Activated CD4-positive, alpha-beta T cell treated with anti-CD3 and anti-CD28 coated beads, Interleukin-2, amount 10 ng/mL, durations not matched to agents 24 days and 14 days (primary cell): ENCODE results near the gene CCDC92. TPM values are rescaled to one million over a fixed set of nuclear protein-coding genes. Genes with fewer than 3 reads are reported as not detected.

Source experiments
- DNase-seq: peaks from one replicate; pipeline ENCODE4 v3.0.0; 2022
- H3K27ac Mint-ChIP-seq: one replicate; pipeline ENCODE4 v1.8.0; 2022; ENCODE audit warnings: mild to moderate bottlenecking, mixed read lengths
- H3K27me3 Mint-ChIP-seq: one replicate; pipeline ENCODE4 v1.8.0; 2022; ENCODE audit warnings: mixed read lengths
- H3K36me3 Mint-ChIP-seq: one replicate; pipeline ENCODE4 v1.8.0; 2022; ENCODE audit warnings: low read depth, mild to moderate bottlenecking, mixed read lengths
- H3K4me1 Mint-ChIP-seq: one replicate; pipeline ENCODE4 v1.8.0; 2021; ENCODE audit warnings: mixed read lengths
- H3K4me3 Mint-ChIP-seq: one replicate; pipeline ENCODE4 v1.8.0; 2022; ENCODE audit warnings: mild to moderate bottlenecking, moderate library complexity, mixed read lengths
- H3K9me3 Mint-ChIP-seq: one replicate; pipeline ENCODE4 v1.8.0; 2021; ENCODE audit warnings: mixed read lengths
- intact Hi-C: fragments of 100-400 bp; cut with micrococcal nuclease; formaldehyde crosslinking; loops from one replicate; pipeline ENCODE4 v1.15.1; 2023
- total RNA-seq: library from RNA; stranded (reverse); gene quantifications from 2 replicates; pipeline ENCODE4 v1.2.3, GENCODE V29; 2022

CCDC92 gene
- total RNA-seq, result 7.3 and 7.5 TPM in 2 replicates

DNA sequence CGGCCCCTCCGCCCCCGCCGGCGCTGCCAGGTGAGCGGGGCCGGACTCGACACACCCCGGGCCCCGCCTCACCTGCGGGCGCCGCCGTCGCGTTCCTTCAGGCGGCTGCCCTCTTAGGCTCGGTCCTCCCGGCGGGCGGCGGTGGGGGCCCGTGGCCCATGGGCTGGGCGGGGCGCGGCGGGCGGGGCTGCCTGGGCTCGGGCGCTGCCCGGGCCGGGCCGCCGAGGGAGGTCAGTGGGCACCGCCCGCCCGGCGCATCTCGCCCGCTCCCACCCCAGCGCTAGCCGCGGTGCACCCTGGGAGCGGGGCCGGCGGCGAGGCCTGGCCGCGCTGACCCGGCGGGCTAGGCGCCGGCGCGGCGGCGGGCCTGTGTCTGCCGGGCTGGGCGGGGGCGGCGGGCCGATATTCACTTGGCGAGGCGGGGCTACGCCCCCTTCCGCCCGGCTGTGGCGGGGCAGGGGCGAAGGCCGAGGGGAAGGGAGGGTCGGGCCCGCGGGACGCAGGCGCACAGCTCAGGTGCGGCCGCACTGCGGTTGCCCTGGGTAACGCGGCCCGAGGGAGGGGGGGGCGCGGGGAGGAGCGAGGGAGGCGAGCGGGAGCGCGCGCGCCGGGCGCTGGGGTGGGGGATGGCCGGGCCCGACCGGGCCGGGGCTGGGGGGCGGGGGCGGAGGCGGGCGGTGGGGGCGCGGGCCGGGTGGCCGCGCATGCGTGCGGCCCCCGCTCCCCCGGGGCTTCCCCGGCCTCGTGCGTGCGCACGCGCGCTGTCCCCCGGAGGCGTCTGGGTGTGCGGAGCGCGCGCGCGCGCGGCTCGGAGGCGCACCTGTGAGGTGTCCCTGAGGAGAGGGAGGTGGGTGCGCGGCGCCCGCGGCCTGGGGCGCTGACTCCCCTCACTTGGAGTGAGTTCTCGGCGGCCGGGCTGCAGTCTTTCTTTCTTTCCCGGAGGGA is at the start of gene CCDC92, which contains the start of gene ZNF664:
Gene CCDC92 (minus strand): TSS at position 375 of the 945 bp plus-strand sequence. CDS start 28,526 bp downstream, outside the sequence.
Gene ZNF664 (plus strand): TSS at position 759 of the 945 bp plus-strand sequence. CDS start 38,930 bp downstream, outside the sequence.
- Mint-ChIP-seq H3K4me1 (peaks cover 32% of the 10 kb centered on the region), H3K36me3 (peaks cover 22% of the 10 kb centered on the region), H3K27ac (peak within 1 kb of the TSS; percentile 88), H3K4me3 (peak within 1 kb of the TSS; percentile 92), H3K27me3 (peaks cover 7% of the 10 kb centered on the region), H3K9me3 (no peaks in the 10 kb centered on the region)
- peak; percentile 98 for DNase-seq
- intact Hi-C loops, result loop anchor here (5.0 kb wide), 2 partner anchors 35 to 440 kb away; partner anchors contain the start of gene RILPL1

- intact Hi-C loops, result no loop called here
- Mint-ChIP-seq H3K9me3 (no peaks in the 10 kb centered on the region), H3K27ac (no peak overlapping the region)
Observed at GRCh38 chr12:124022161-124022560, 49.5 kb upstream of the CCDC92 start.

DNA sequence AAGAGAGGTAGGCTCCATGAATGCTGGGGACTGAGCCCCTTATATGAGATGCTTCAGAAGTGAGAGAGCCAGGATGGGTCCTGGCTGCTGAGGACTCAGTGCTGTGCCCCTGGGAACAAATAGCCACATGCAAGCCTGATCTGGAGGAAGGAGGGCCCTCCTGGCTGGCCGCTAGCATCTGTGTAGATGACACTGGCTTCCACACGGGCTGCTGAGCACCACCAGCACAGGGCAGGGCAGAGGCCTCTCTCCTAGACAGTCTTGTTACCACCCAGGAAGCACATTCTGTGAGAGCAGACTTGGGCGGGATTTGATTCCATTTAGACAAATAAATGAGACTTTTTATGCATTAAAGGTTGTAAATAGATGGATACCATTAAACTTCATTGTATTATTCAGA is 48.4 kb upstream of the CCDC92 start:
- H3K4me1 Mint-ChIP-seq, result no peaks in the 10 kb centered on the region
- DNase-seq, result no peak
- H3K36me3 Mint-ChIP-seq, result no peaks in the 10 kb centered on the region
- no peak overlapping the region for H3K27ac Mint-ChIP-seq
- H3K27me3 Mint-ChIP-seq, result no peaks in the 10 kb centered on the region
- intact Hi-C loops, result no loop called here
- H3K9me3 Mint-ChIP-seq, result no peaks in the 10 kb centered on the region
- no peak overlapping the region for H3K4me3 Mint-ChIP-seq

More at GRCh38 chr12:124022161-124022560, 49.5 kb upstream of the CCDC92 start:
- no peaks in the 10 kb centered on the region for H3K4me1 Mint-ChIP-seq
- H3K27me3 Mint-ChIP-seq, result no peaks in the 10 kb centered on the region
- DNase-seq, result no peak
- no peaks in the 10 kb centered on the region for H3K36me3 Mint-ChIP-seq
- H3K4me3 Mint-ChIP-seq, result no peak overlapping the region

GRCh38 chr12:124020514-124020949 is 47.9 kb upstream of the CCDC92 start:
- intact Hi-C loops, result no loop called here
- Mint-ChIP-seq H3K4me3 (no peak overlapping the region), H3K9me3 (no peaks in the 10 kb centered on the region), H3K27ac (no peak overlapping the region), H3K4me1 (no peaks in the 10 kb centered on the region), H3K36me3 (no peaks in the 10 kb centered on the region), H3K27me3 (no peaks in the 10 kb centered on the region)
- DNase-seq, result no peak

DNA sequence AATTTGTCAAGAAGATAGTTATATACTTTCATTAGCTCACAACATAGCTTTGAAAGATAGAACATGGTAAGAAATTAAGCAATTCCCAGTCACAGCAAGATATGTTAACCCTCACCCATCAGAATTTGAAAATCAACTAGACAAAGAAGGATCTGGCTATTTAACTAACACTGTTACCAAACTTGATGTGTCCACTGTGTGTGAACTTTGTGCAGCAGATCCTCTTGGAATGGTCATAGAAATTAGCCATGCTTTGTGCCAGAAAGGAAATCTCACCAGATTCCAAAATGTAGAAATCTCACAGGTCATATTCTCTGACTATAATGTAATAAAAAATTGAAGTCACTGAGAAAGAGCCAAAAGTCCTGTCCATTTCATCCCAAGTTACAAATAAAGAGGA is 46.5 kb upstream of the CCDC92 start:
- Mint-ChIP-seq H3K36me3 (peaks cover 5% of the 10 kb centered on the region), H3K4me3 (no peak overlapping the region), H3K4me1 (no peaks in the 10 kb centered on the region), H3K27ac (no peak overlapping the region), H3K9me3 (no peaks in the 10 kb centered on the region), H3K27me3 (no peaks in the 10 kb centered on the region)
- DNase-seq, result no peak
- intact Hi-C loops, result no loop called here

- no peaks in the 10 kb centered on the region for H3K27me3 Mint-ChIP-seq
- no peak overlapping the region for H3K27ac Mint-ChIP-seq
- H3K9me3 Mint-ChIP-seq, result no peaks in the 10 kb centered on the region
- intact Hi-C loops, result no loop called here
- peaks cover 8% of the 10 kb centered on the region for H3K36me3 Mint-ChIP-seq
- no peak for DNase-seq
- H3K4me1 Mint-ChIP-seq, result no peaks in the 10 kb centered on the region
- H3K4me3 Mint-ChIP-seq, result no peak overlapping the region
Observed at GRCh38 chr12:124018539-124018938, 45.9 kb upstream of the CCDC92 start.

GRCh38 chr12:124017064-124017463 is 44.4 kb upstream of the CCDC92 start:
- intact Hi-C loops, result no loop called here
- Mint-ChIP-seq H3K27ac (no peak overlapping the region), H3K4me3 (no peak overlapping the region), H3K9me3 (no peaks in the 10 kb centered on the region), H3K36me3 (peaks cover 19% of the 10 kb centered on the region), H3K27me3 (no peaks in the 10 kb centered on the region), H3K4me1 (no peaks in the 10 kb centered on the region)
- DNase-seq, result no peak

DNA sequence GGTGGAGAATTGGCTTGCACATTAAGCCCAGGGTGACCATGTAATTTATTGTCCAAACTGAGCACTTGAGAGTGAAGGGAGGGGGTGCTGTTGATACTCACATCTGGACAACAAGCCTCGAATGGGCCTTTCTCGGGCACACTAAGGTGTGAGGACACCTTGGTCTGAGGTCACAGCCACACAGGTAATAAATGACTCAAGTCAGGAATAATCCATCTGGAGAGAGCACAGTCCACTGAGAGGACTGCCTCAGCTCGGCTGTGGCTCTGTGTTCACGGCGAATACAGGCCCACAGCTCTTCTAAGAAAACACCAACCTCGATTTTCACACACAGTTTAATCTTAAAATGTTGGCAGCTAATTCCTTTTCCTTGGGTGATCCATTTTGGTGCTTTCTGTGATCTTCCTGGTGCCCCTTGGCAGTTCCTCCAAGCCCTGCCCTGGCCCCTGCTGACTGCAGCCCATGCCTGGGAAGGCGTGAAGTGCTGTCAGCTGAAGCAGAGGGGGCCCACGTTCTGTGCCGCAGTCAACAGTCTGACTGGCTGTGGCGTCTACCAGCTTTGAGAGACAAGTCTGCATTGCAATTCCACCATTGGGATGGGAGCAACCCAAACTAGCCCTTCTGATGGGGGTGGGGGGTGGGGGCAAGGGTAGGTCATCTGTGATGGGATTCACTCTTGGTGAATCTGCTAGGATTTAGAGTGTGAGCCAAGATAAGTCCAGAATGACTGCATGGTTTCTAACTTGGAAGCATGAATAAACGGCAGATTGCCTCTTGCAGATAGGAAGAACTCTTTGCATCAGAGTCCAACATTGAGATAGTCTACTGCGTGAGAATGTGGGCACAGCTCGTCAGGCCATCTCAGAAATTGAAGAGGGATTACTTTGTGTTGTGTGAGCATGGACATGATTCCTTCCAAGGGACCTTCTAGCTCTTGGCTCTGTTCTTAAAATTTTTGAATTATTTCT is 43.1 kb upstream of the CCDC92 start:
- DNase-seq, result no peak
- Mint-ChIP-seq H3K27ac (no peak overlapping the region), H3K27me3 (no peaks in the 10 kb centered on the region), H3K4me3 (no peak overlapping the region), H3K9me3 (no peaks in the 10 kb centered on the region), H3K4me1 (peaks cover 2% of the 10 kb centered on the region), H3K36me3 (peaks cover 26% of the 10 kb centered on the region)
- intact Hi-C loops, result no loop called here

DNA sequence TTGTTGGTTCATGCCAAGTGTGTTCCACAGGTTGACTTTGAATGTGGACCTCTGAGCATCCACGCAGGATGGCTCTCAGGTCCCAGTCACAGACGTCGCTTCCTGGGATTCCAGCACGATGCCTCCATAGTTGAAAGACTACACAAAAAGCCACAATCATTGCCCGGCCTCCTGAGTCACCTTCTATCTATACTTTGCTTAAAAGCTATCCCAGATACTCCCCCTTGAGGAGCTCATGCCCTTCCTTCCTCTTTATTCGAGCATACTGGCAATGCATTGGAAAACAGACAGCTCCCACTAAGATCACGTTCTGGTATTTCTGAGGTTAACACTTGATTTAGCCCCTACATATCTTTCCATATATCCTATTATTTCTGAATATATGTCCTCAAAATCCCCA is 40.4 kb upstream of the CCDC92 start:
- no peak for DNase-seq
- Mint-ChIP-seq H3K27ac (peak overlapping the region; percentile 30), H3K4me1 (peaks cover 12% of the 10 kb centered on the region), H3K9me3 (no peaks in the 10 kb centered on the region), H3K27me3 (no peaks in the 10 kb centered on the region), H3K36me3 (peaks cover 31% of the 10 kb centered on the region), H3K4me3 (no peak overlapping the region)
- intact Hi-C loops, result no loop called here

- Mint-ChIP-seq H3K4me3 (no peak overlapping the region), H3K4me1 (peaks cover 24% of the 10 kb centered on the region), H3K27ac (no peak overlapping the region), H3K36me3 (peaks cover 37% of the 10 kb centered on the region), H3K27me3 (no peaks in the 10 kb centered on the region), H3K9me3 (no peaks in the 10 kb centered on the region)
- no peak for DNase-seq
- intact Hi-C loops, result no loop called here
Observed at GRCh38 chr12:124011435-124012115, 38.9 kb upstream of the CCDC92 start.

DNA sequence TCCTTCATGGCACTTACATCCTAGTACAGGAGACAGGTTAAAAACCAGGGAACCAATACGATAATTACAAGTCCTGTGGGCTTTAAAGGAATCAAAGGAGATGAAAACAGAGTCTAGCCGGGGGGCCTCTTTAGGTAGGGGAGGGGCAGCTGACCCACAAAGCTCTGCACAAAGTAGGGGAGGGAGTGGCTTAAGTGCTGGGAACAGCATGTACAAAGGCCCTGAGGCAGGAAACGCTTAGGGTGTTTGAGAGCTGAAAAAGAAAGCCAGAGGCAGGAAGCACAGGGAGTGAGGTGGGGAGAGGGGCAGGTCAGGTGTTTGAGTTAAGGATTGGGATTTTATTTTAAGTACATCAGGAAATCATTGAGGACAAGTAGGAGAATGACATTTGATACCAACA is 38.1 kb upstream of the CCDC92 start:
- no peaks in the 10 kb centered on the region for H3K27me3 Mint-ChIP-seq
- H3K4me3 Mint-ChIP-seq, result no peak overlapping the region
- peak overlapping the region; percentile 45 for H3K27ac Mint-ChIP-seq
- intact Hi-C loops, result no loop called here
- peaks cover 42% of the 10 kb centered on the region for H3K36me3 Mint-ChIP-seq
- DNase-seq, result no peak
- peaks cover 33% of the 10 kb centered on the region for H3K4me1 Mint-ChIP-seq
- H3K9me3 Mint-ChIP-seq, result no peaks in the 10 kb centered on the region

GRCh38 chr12:124009781-124010180 is 37.1 kb upstream of the CCDC92 start:
- Mint-ChIP-seq H3K4me3 (no peak overlapping the region), H3K4me1 (peaks cover 35% of the 10 kb centered on the region), H3K9me3 (no peaks in the 10 kb centered on the region), H3K27me3 (no peaks in the 10 kb centered on the region), H3K27ac (no peak overlapping the region), H3K36me3 (peaks cover 43% of the 10 kb centered on the region)
- no peak for DNase-seq
- intact Hi-C loops, result no loop called here

DNA sequence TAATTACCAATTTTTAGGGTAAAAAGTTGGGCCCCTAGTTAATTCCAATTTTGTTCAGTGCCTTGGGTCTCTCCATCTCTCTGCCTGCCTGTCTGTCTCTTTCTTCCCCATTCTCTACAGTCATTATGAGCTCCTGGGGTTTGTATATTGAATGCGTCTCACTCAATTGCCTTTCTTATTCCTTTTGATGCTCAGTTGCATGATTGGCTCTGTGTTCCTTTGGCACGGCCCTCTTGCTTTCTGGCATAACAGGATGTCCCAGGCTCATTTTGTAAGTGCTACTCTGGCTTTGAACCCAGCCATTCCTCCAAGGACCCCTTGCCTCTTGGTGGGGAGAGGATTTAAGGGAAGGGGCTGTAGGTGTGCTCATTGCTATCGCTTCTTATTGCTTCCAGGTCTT is 36.0 kb upstream of the CCDC92 start:
- intact Hi-C loops, result no loop called here
- H3K9me3 Mint-ChIP-seq, result no peaks in the 10 kb centered on the region
- DNase-seq, result no peak
- no peak overlapping the region for H3K27ac Mint-ChIP-seq
- H3K36me3 Mint-ChIP-seq, result peaks cover 36% of the 10 kb centered on the region
- no peaks in the 10 kb centered on the region for H3K27me3 Mint-ChIP-seq
- H3K4me3 Mint-ChIP-seq, result no peak overlapping the region
- H3K4me1 Mint-ChIP-seq, result peaks cover 35% of the 10 kb centered on the region
